Activated CD4-positive, alpha-beta T cell treated with anti-CD3 and anti-CD28 coated beads, Interleukin-2, amount 50 U/mL, for 1 hour (primary cell): ENCODE data around the gene OR11H7.

Source experiments
- DNase-seq: peaks from one replicate; pipeline ENCODE4 v3.0.0-alpha.2; 2020

The OR11H7 gene

GRCh38 chr14:20280265-20280664 is 51.5 kb downstream of the OR11H7 start:
- DNase-seq, result peak; percentile 4
